ENCODE measurements around the gene CAGE1. TPM values are rescaled to one million over a fixed set of nuclear protein-coding genes. Genes with fewer than 3 reads are reported as not detected.

CAGE1 gene
- polyA plus RNA-seq (2013, experiment 1 of 2) = 0.01 TPM
- 0.01 TPM for polyA plus RNA-seq (2013, experiment 2 of 2)

GRCh38 chr6:7389451-7390225 lies at the start of gene CAGE1, which contains the start of gene RIOK1:
Gene CAGE1 (minus strand): TSS chr6:7389742. CDS start chr6:7387173, 2,569 bp downstream.
Gene RIOK1 (plus strand): TSS chr6:7389808. CDS start chr6:7390003, 195 bp downstream.
- peaks cover 2% of the 10 kb centered on the region in 2 donors for H3K4me1 ChIP-seq (ENCODE audit: control insufficient read depth in 2 of 2, insufficient read depth in 1 of 2, low read depth in 1 of 2, low read length in 2 of 2)
- no peaks in the 10 kb centered on the region for H3K79me1 ChIP-seq (ENCODE audit: low read depth, low read length)
- peak; percentile 91 for DNase-seq (ENCODE audit: low spot score)
- H3K18ac ChIP-seq (ENCODE audit: low read length) = peak within 1 kb of the TSS; percentile 93
- H2AK5ac ChIP-seq (ENCODE audit: low read depth, low read length) = no peak within 1 kb of the TSS
- H3K23ac ChIP-seq (ENCODE audit: low read depth, low read length, poor library complexity) = peak within 1 kb of the TSS; percentile 90
- peak within 1 kb of the TSS; percentile 32 for H2BK5ac ChIP-seq (ENCODE audit: low read length)
- no peak within 1 kb of the TSS for H2BK15ac ChIP-seq (ENCODE audit: low read length)
- H4K8ac ChIP-seq (ENCODE audit: low read depth, low read length) = no peak within 1 kb of the TSS
- peak within 1 kb of the TSS; percentile 84 for H3K14ac ChIP-seq (ENCODE audit: low read length)
- no peak within 1 kb of the TSS for H2BK12ac ChIP-seq (ENCODE audit: low read length)
- no peak within 1 kb of the TSS for H4K91ac ChIP-seq (ENCODE audit: low read depth, low read length, poor library complexity)
- H3K27ac ChIP-seq (replicated peaks; ENCODE audit: low read length) = peak within 1 kb of the TSS; percentile 90
- no peak within 1 kb of the TSS for H2BK120ac ChIP-seq (ENCODE audit: low read depth, low read length)
- no peaks in the 10 kb centered on the region for H3K27me3 ChIP-seq (ENCODE audit: control insufficient read depth in 3 of 3, insufficient read depth in 3 of 3, low read depth in 1 of 3, low read length in 3 of 3)
- WGBS, 2 donors (ENCODE audit: extremely low coverage in 2 of 2, insufficient read length in 2 of 2, insufficient replicate concordance in 1 of 2) = no CpG with 5 or more reads among the region's 62 CpGs
- peaks cover 2 to 19% of the 10 kb centered on the region in 2 donors for H3K36me3 ChIP-seq (replicated peaks in 1 of 2; ENCODE audit: control insufficient read depth in 2 of 2, insufficient read depth in 2 of 2, low read length in 2 of 2)
- H3K9ac ChIP-seq (ENCODE audit: low read depth, low read length, poor library complexity) = peak within 1 kb of the TSS; percentile 92
- peak within 1 kb of the TSS; percentile 88 for H3K4me2 ChIP-seq (ENCODE audit: insufficient read depth, low read length, poor library complexity, severe bottlenecking)
- H2AFZ ChIP-seq (ENCODE audit: low read length) = peak within 1 kb of the TSS; percentile 95
- H3K9me3 ChIP-seq (replicated peaks in 1 of 2; ENCODE audit: control insufficient read depth in 2 of 2, insufficient read depth in 1 of 2, low read depth in 1 of 2, low read length in 2 of 2) = no peaks in the 10 kb centered on the region
- H3K4ac ChIP-seq (ENCODE audit: low read length) = no peak within 1 kb of the TSS
- H3K4me3 ChIP-seq (ENCODE audit: low read length in 2 of 2) = peak within 1 kb of the TSS; percentile 73 to 91

GRCh38 chr6:7439228-7439627 lies 49.7 kb upstream of the CAGE1 start:
- H2AK5ac ChIP-seq (ENCODE audit: low read depth, low read length) = no peak overlapping the region
- H3K36me3 ChIP-seq (replicated peaks in 1 of 2; ENCODE audit: control insufficient read depth in 2 of 2, insufficient read depth in 2 of 2, low read length in 2 of 2) = no peaks in the 10 kb centered on the region
- H3K18ac ChIP-seq (ENCODE audit: low read length) = no peak overlapping the region
- no peak for DNase-seq (ENCODE audit: low spot score)
- H4K8ac ChIP-seq (ENCODE audit: low read depth, low read length) = no peak overlapping the region
- H2BK15ac ChIP-seq (ENCODE audit: low read length) = no peak overlapping the region
- no peak overlapping the region for H3K27ac ChIP-seq (replicated peaks; ENCODE audit: low read length)
- WGBS, 2 donors (ENCODE audit: extremely low coverage in 2 of 2, insufficient read length in 2 of 2, insufficient replicate concordance in 1 of 2) = no CpG with 5 or more reads among the region's 3 CpGs
- no peak overlapping the region for H3K23ac ChIP-seq (ENCODE audit: low read depth, low read length, poor library complexity)
- no peaks in the 10 kb centered on the region for H3K79me1 ChIP-seq (ENCODE audit: low read depth, low read length)
- H3K14ac ChIP-seq (ENCODE audit: low read length) = no peak overlapping the region
- H3K4ac ChIP-seq (ENCODE audit: low read length) = no peak overlapping the region
- H3K4me2 ChIP-seq (ENCODE audit: insufficient read depth, low read length, poor library complexity, severe bottlenecking) = no peak overlapping the region
- no peak overlapping the region for H2AFZ ChIP-seq (ENCODE audit: low read length)
- no peaks in the 10 kb centered on the region for H3K27me3 ChIP-seq (ENCODE audit: control insufficient read depth in 3 of 3, insufficient read depth in 3 of 3, low read depth in 1 of 3, low read length in 3 of 3)
- H3K4me3 ChIP-seq (ENCODE audit: low read length in 2 of 2) = no peak overlapping the region
- no peak overlapping the region for H2BK120ac ChIP-seq (ENCODE audit: low read depth, low read length)
- H4K91ac ChIP-seq (ENCODE audit: low read depth, low read length, poor library complexity) = no peak overlapping the region
- H3K4me1 ChIP-seq (ENCODE audit: control insufficient read depth in 2 of 2, insufficient read depth in 1 of 2, low read depth in 1 of 2, low read length in 2 of 2) = no peaks in the 10 kb centered on the region
- H3K9me3 ChIP-seq (replicated peaks in 1 of 2; ENCODE audit: control insufficient read depth in 2 of 2, insufficient read depth in 1 of 2, low read depth in 1 of 2, low read length in 2 of 2) = peaks cover 0 to 3% of the 10 kb centered on the region in 2 donors
- H3K9ac ChIP-seq (ENCODE audit: low read depth, low read length, poor library complexity) = no peak overlapping the region
- no peak overlapping the region for H2BK5ac ChIP-seq (ENCODE audit: low read length)
- no peak overlapping the region for H2BK12ac ChIP-seq (ENCODE audit: low read length)

GRCh38 chr6:7438011-7438410 lies 48.5 kb upstream of the CAGE1 start:
- Histone ChIP-seq H3K23ac (ENCODE audit: low read depth, low read length, poor library complexity) (no peak overlapping the region), H2BK12ac (ENCODE audit: low read length) (no peak overlapping the region), H3K9me3 (replicated peaks in 1 of 2; ENCODE audit: control insufficient read depth in 2 of 2, insufficient read depth in 1 of 2, low read depth in 1 of 2, low read length in 2 of 2) (peaks cover 0 to 3% of the 10 kb centered on the region in 2 donors), H2BK120ac (ENCODE audit: low read depth, low read length) (no peak overlapping the region), H3K18ac (ENCODE audit: low read length) (no peak overlapping the region), H3K79me1 (ENCODE audit: low read depth, low read length) (no peaks in the 10 kb centered on the region), H2AK5ac (ENCODE audit: low read depth, low read length) (no peak overlapping the region), H4K8ac (ENCODE audit: low read depth, low read length) (no peak overlapping the region), H3K27me3 (ENCODE audit: control insufficient read depth in 3 of 3, insufficient read depth in 3 of 3, low read depth in 1 of 3, low read length in 3 of 3) (no peaks in the 10 kb centered on the region), H2BK15ac (ENCODE audit: low read length) (no peak overlapping the region), H3K4me3 (ENCODE audit: low read length in 2 of 2) (no peak overlapping the region), H3K14ac (ENCODE audit: low read length) (no peak overlapping the region), H3K27ac (replicated peaks; ENCODE audit: low read length) (no peak overlapping the region), H2BK5ac (ENCODE audit: low read length) (no peak overlapping the region), H3K36me3 (replicated peaks in 1 of 2; ENCODE audit: control insufficient read depth in 2 of 2, insufficient read depth in 2 of 2, low read length in 2 of 2) (no peaks in the 10 kb centered on the region), H3K4me2 (ENCODE audit: insufficient read depth, low read length, poor library complexity, severe bottlenecking) (no peak overlapping the region), H3K9ac (ENCODE audit: low read depth, low read length, poor library complexity) (no peak overlapping the region), H2AFZ (ENCODE audit: low read length) (no peak overlapping the region), H3K4ac (ENCODE audit: low read length) (no peak overlapping the region), H3K4me1 (ENCODE audit: control insufficient read depth in 2 of 2, insufficient read depth in 1 of 2, low read depth in 1 of 2, low read length in 2 of 2) (no peaks in the 10 kb centered on the region), H4K91ac (ENCODE audit: low read depth, low read length, poor library complexity) (no peak overlapping the region)
- no CpG with 5 or more reads among the region's 3 CpGs for WGBS, 2 donors (ENCODE audit: extremely low coverage in 2 of 2, insufficient read length in 2 of 2, insufficient replicate concordance in 1 of 2)
- DNase-seq (ENCODE audit: low spot score) = no peak

GRCh38 chr6:7434672-7435071 lies 45.1 kb upstream of the CAGE1 start:
- no peak overlapping the region for H2BK5ac ChIP-seq (ENCODE audit: low read length)
- H3K18ac ChIP-seq (ENCODE audit: low read length) = no peak overlapping the region
- no peaks in the 10 kb centered on the region for H3K36me3 ChIP-seq (replicated peaks in 1 of 2; ENCODE audit: control insufficient read depth in 2 of 2, insufficient read depth in 2 of 2, low read length in 2 of 2)
- no peak overlapping the region for H3K14ac ChIP-seq (ENCODE audit: low read length)
- H2BK120ac ChIP-seq (ENCODE audit: low read depth, low read length) = no peak overlapping the region
- H3K9ac ChIP-seq (ENCODE audit: low read depth, low read length, poor library complexity) = no peak overlapping the region
- no peak overlapping the region for H3K23ac ChIP-seq (ENCODE audit: low read depth, low read length, poor library complexity)
- H2BK15ac ChIP-seq (ENCODE audit: low read length) = no peak overlapping the region
- no peak overlapping the region for H4K91ac ChIP-seq (ENCODE audit: low read depth, low read length, poor library complexity)
- no peak for DNase-seq (ENCODE audit: low spot score)
- no peak overlapping the region for H4K8ac ChIP-seq (ENCODE audit: low read depth, low read length)
- no CpG with 5 or more reads among the region's 1 CpG for WGBS, 2 donors (ENCODE audit: extremely low coverage in 2 of 2, insufficient read length in 2 of 2, insufficient replicate concordance in 1 of 2)
- no peak overlapping the region for H3K27ac ChIP-seq (replicated peaks; ENCODE audit: low read length)
- no peak overlapping the region for H2BK12ac ChIP-seq (ENCODE audit: low read length)
- H3K27me3 ChIP-seq (ENCODE audit: control insufficient read depth in 3 of 3, insufficient read depth in 3 of 3, low read depth in 1 of 3, low read length in 3 of 3) = peaks cover 0 to 4% (median 0%) of the 10 kb centered on the region in 3 experiments
- H2AFZ ChIP-seq (ENCODE audit: low read length) = no peak overlapping the region
- peaks cover 0 to 3% of the 10 kb centered on the region in 2 donors for H3K9me3 ChIP-seq (replicated peaks in 1 of 2; ENCODE audit: control insufficient read depth in 2 of 2, insufficient read depth in 1 of 2, low read depth in 1 of 2, low read length in 2 of 2)
- H2AK5ac ChIP-seq (ENCODE audit: low read depth, low read length) = no peak overlapping the region
- no peaks in the 10 kb centered on the region for H3K79me1 ChIP-seq (ENCODE audit: low read depth, low read length)
- H3K4me1 ChIP-seq (ENCODE audit: control insufficient read depth in 2 of 2, insufficient read depth in 1 of 2, low read depth in 1 of 2, low read length in 2 of 2) = peaks cover 0 to 5% of the 10 kb centered on the region in 2 donors
- no peak overlapping the region for H3K4me2 ChIP-seq (ENCODE audit: insufficient read depth, low read length, poor library complexity, severe bottlenecking)
- H3K4ac ChIP-seq (ENCODE audit: low read length) = no peak overlapping the region
- H3K4me3 ChIP-seq (ENCODE audit: low read length in 2 of 2) = no peak overlapping the region

All from neuronal stem cell (in vitro differentiated cells).